ENCODE measurements around the gene TPPP3.
"Not testable (repeated sequence)": the region's sequence is repeated elsewhere in the genome, so short reads cannot be mapped to it uniquely, and the experiment has no call there.

The TPPP3 gene

GRCh38 chr16:67372664-67373063 lies 20.6 kb downstream of the TPPP3 start:
- ATAC-seq = peak; percentile 78
- no peak for TF ChIP-seq ISL1 (CRISPR knock-in tag; IDR thresholded peaks at IDR 0.05)
- no peak for TF ChIP-seq ZNF8 (CRISPR knock-in tag; IDR thresholded peaks at IDR 0.05)
- no peak for TF ChIP-seq PATZ1 (CRISPR knock-in tag; IDR thresholded peaks at IDR 0.05; ENCODE audit: borderline replicate concordance)

- no peak for ATAC-seq
- TF ChIP-seq ZNF565 (CRISPR knock-in tag; conservative IDR thresholded peaks at IDR 0.05; ENCODE audit: low read depth) = no peak
- TF ChIP-seq RARB (CRISPR knock-in tag; IDR thresholded peaks at IDR 0.05) = no peak
- TF ChIP-seq CSRNP3 (CRISPR knock-in tag; IDR thresholded peaks at IDR 0.05) = no peak
- no peak for TF ChIP-seq ESRRG (CRISPR knock-in tag; IDR thresholded peaks at IDR 0.05)
- no peak for TF ChIP-seq ZNF70 (CRISPR knock-in tag; IDR thresholded peaks at IDR 0.05)
- no peak for TF ChIP-seq CREB5 (CRISPR knock-in tag; IDR thresholded peaks at IDR 0.05; ENCODE audit: low read depth)
- TF ChIP-seq ZFP30 (CRISPR knock-in tag; IDR thresholded peaks at IDR 0.05) = no peak
- no peak for TF ChIP-seq GLIS3 (CRISPR knock-in tag; IDR thresholded peaks at IDR 0.05)
- no peak for TF ChIP-seq TSHZ2 (CRISPR knock-in tag; IDR thresholded peaks at IDR 0.05)
- no peak for TF ChIP-seq ISL1 (CRISPR knock-in tag; IDR thresholded peaks at IDR 0.05)
- TF ChIP-seq TOX (CRISPR knock-in tag; IDR thresholded peaks at IDR 0.05; ENCODE audit: borderline replicate concordance) = no peak
Observed at GRCh38 chr16:67370661-67371060, 22.6 kb downstream of the TPPP3 start.

- no peak for ATAC-seq
- no peak for TF ChIP-seq TCF4 (CRISPR knock-in tag; IDR thresholded peaks at IDR 0.05; ENCODE audit: borderline replicate concordance)
- TF ChIP-seq ZC3H10 (CRISPR knock-in tag; IDR thresholded peaks at IDR 0.05) = no peak
Observed at GRCh38 chr16:67364600-67365235, 28.6 kb downstream of the TPPP3 start.

- no peak for TF ChIP-seq ZFP3 (CRISPR knock-in tag; IDR thresholded peaks at IDR 0.05)
- no peak for TF ChIP-seq OSR1 (CRISPR knock-in tag; IDR thresholded peaks at IDR 0.05)
- no peak for TF ChIP-seq BACH2 (CRISPR knock-in tag; IDR thresholded peaks at IDR 0.05; ENCODE audit: borderline replicate concordance)
- TF ChIP-seq ZNF70 (CRISPR knock-in tag; IDR thresholded peaks at IDR 0.05) = no peak
- TF ChIP-seq RARB (CRISPR knock-in tag; IDR thresholded peaks at IDR 0.05) = no peak
- no peak for TF ChIP-seq ZNF8 (CRISPR knock-in tag; IDR thresholded peaks at IDR 0.05)
- TF ChIP-seq ZC3H10 (CRISPR knock-in tag; IDR thresholded peaks at IDR 0.05) = no peak
- no peak for TF ChIP-seq TCF4 (CRISPR knock-in tag; IDR thresholded peaks at IDR 0.05; ENCODE audit: borderline replicate concordance)
- no peak for TF ChIP-seq ZFP30 (CRISPR knock-in tag; IDR thresholded peaks at IDR 0.05)
- TF ChIP-seq TOX (CRISPR knock-in tag; IDR thresholded peaks at IDR 0.05; ENCODE audit: borderline replicate concordance) = no peak
- no peak for TF ChIP-seq ZNF565 (CRISPR knock-in tag; conservative IDR thresholded peaks at IDR 0.05; ENCODE audit: low read depth)
- TF ChIP-seq ISL1 (CRISPR knock-in tag; IDR thresholded peaks at IDR 0.05) = no peak
- TF ChIP-seq CSDC2 (CRISPR knock-in tag; IDR thresholded peaks at IDR 0.05) = no peak
- no peak for TF ChIP-seq CREB5 (CRISPR knock-in tag; IDR thresholded peaks at IDR 0.05; ENCODE audit: low read depth)
- TF ChIP-seq ESRRG (CRISPR knock-in tag; IDR thresholded peaks at IDR 0.05) = no peak
- TF ChIP-seq SNAI2 (CRISPR knock-in tag; IDR thresholded peaks at IDR 0.05) = no peak
- no peak for TF ChIP-seq POU6F1 (CRISPR knock-in tag; IDR thresholded peaks at IDR 0.05; ENCODE audit: borderline replicate concordance, low read depth)
- TF ChIP-seq GLIS3 (CRISPR knock-in tag; IDR thresholded peaks at IDR 0.05) = no peak
- ATAC-seq = no peak
Observed at GRCh38 chr16:67361038-67361437, 32.3 kb downstream of the TPPP3 start.

GRCh38 chr16:67359540-67360269 lies 33.6 kb downstream of the TPPP3 start:
- not testable (repeated sequence) for ATAC-seq

Measured in SK-N-SH treated with all-trans-retinoic acid at 6 μM for 48 hours (cell line).